Measurements from ENCODE around the gene KCTD5. TPM values are rescaled to one million over a fixed set of nuclear protein-coding genes. Genes with fewer than 3 reads are reported as not detected.

Gene KCTD5
- total RNA-seq, 1 experiment from 2014 or later: 57.7 TPM

- H3K27ac ChIP-seq: no peak overlapping the region
- no peak overlapping the region for H3K4me3 ChIP-seq
- H3K4me1 ChIP-seq (replicated peaks): no peaks in the 10 kb centered on the region
- DNase-seq (ENCODE audit: low read depth in 1 of 2, low spot score in 2 of 2): no peak
- H3K9me3 ChIP-seq (replicated peaks): no peaks in the 10 kb centered on the region
- H3K27me3 ChIP-seq (replicated peaks): no peaks in the 10 kb centered on the region
- H3K36me3 ChIP-seq: no peaks in the 10 kb centered on the region
Observed at GRCh38 chr16:2743007-2743810, 60.9 kb downstream of the KCTD5 start.

DNA sequence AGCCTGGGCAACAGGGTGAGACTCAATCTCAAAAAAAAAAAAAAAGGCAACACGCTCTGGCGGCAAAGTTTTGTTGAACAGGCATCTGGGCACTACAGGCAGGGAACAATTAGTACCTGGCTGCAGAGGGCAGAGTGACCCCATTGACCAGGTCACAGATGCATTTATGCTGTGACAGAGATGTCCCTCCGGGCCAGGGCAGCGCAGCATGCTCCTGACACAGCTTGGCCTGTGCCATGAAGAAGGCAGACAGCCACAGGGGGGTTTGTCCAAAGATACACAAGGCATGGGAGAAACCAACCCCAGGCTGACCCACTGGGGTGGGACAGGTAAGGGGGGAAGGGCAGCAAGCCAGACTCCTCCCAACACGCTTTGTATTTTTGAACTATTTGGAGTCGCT is 62.4 kb downstream of the KCTD5 start:
- Histone ChIP-seq H3K9me3 (replicated peaks) (no peaks in the 10 kb centered on the region), H3K27me3 (replicated peaks) (no peaks in the 10 kb centered on the region), H3K36me3 (no peaks in the 10 kb centered on the region), H3K4me1 (replicated peaks) (no peaks in the 10 kb centered on the region), H3K4me3 (no peak overlapping the region), H3K27ac (no peak overlapping the region)
- DNase-seq (ENCODE audit: low read depth in 1 of 2, low spot score in 2 of 2): no peak

DNA sequence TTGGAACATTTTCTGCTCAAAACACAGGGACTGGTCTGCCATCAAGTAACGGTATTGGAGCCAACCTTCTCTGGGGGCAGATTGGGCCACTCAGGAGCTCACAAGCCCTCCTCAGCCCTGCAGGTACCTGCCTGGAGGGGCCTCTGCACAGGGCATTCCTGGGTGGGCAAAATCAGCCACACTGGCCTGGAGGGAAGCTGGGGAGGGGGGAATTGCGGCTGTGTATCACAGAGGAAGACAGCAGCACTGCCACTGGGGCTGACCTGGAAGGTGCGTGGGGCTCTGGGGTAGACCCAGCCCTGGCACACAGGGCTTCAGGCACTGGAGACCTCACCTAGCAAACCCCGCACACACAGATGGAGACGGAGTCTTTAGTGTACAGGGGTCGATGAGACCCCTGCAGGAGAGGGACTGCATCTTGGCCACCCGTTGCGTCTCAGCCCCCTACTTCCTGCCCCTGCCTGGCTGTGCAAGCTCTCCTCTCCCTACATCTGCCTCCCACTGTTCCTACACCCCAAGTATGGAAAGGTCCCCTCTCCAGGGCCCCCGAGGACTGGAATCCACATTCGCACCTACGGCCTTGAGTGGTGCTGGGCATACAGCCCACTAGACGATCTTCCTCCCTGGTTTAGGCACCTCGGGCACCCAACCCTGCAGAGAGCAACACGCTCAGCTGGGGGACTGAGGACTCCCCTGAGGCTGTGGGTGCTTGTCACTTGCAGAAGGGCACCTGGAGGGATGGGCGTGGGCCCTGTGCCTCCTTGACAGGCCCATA is 63.0 kb downstream of the KCTD5 start:
- Histone ChIP-seq H3K27ac (no peak overlapping the region), H3K4me3 (no peak overlapping the region), H3K9me3 (replicated peaks) (no peaks in the 10 kb centered on the region), H3K4me1 (replicated peaks) (no peaks in the 10 kb centered on the region), H3K36me3 (no peaks in the 10 kb centered on the region), H3K27me3 (replicated peaks) (no peaks in the 10 kb centered on the region)
- no peak for DNase-seq (ENCODE audit: low read depth in 1 of 2, low spot score in 2 of 2)

- H3K4me1 ChIP-seq (replicated peaks): no peaks in the 10 kb centered on the region; the same call in 1 of the 2 replicates
Observed at GRCh38 chr16:2745961-2746360, 63.6 kb downstream of the KCTD5 start.

GRCh38 chr16:2748757-2749455 is 66.6 kb downstream of the KCTD5 start:
- Histone ChIP-seq H3K27me3 (replicated peaks) (no peaks in the 10 kb centered on the region), H3K9me3 (replicated peaks) (no peaks in the 10 kb centered on the region; the same call in 1 of the 2 replicates), H3K27ac (no peak overlapping the region), H3K36me3 (peaks cover 22% of the 10 kb centered on the region), H3K4me1 (replicated peaks) (peaks cover 10% of the 10 kb centered on the region), H3K4me3 (no peak overlapping the region)
- DNase-seq (ENCODE audit: low read depth in 1 of 2, low spot score in 2 of 2): no peak

More at GRCh38 chr16:2745961-2746360, 63.6 kb downstream of the KCTD5 start:
- no peak for DNase-seq (ENCODE audit: low read depth in 1 of 2, low spot score in 2 of 2)
- Histone ChIP-seq H3K27me3 (replicated peaks) (no peaks in the 10 kb centered on the region), H3K27ac (no peak overlapping the region), H3K9me3 (replicated peaks) (no peaks in the 10 kb centered on the region), H3K36me3 (no peaks in the 10 kb centered on the region; the same call in 1 of the 2 replicates), H3K4me3 (no peak overlapping the region)

GRCh38 chr16:2749476-2749875 is 67.2 kb downstream of the KCTD5 start:
- Histone ChIP-seq H3K36me3 (peaks cover 28% of the 10 kb centered on the region), H3K9me3 (replicated peaks) (no peaks in the 10 kb centered on the region; the same call in 1 of the 2 replicates), H3K27me3 (replicated peaks) (no peaks in the 10 kb centered on the region), H3K4me1 (replicated peaks) (peaks cover 12% of the 10 kb centered on the region), H3K4me3 (no peak overlapping the region), H3K27ac (no peak overlapping the region)
- no peak for DNase-seq (ENCODE audit: low read depth in 1 of 2, low spot score in 2 of 2)

DNA sequence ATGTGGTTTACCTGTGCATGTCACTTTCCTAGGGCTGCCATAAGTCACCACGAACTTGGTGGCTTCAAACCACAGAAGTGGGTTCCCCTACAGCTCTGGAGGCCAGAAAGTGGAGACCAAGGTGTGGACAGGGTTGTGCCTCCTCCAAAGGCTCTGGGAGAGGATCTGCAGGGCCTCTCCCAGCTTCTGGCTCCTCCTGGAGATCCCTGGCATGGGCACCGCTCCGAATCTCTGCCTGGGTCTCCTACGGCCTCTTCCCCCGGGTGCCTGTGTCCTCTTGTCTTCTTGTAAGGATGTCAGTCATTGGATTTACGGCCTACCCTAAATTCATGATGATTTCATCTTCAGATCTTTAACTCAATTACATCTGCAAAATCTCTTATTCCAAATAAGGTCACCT is 67.6 kb downstream of the KCTD5 start:
- no peak overlapping the region for H3K27ac ChIP-seq
- peaks cover 32% of the 10 kb centered on the region for H3K36me3 ChIP-seq
- peaks cover 17% of the 10 kb centered on the region for H3K4me1 ChIP-seq (replicated peaks)
- H3K9me3 ChIP-seq (replicated peaks): no peaks in the 10 kb centered on the region; the same call in 1 of the 2 replicates
- H3K4me3 ChIP-seq: no peak overlapping the region
- DNase-seq (ENCODE audit: low read depth in 1 of 2, low spot score in 2 of 2): no peak
- no peaks in the 10 kb centered on the region for H3K27me3 ChIP-seq (replicated peaks)

GRCh38 chr16:2751577-2752034 is 69.3 kb downstream of the KCTD5 start:
- H3K4me3 ChIP-seq: peak overlapping the region; percentile 95
- H3K9me3 ChIP-seq (replicated peaks): no peaks in the 10 kb centered on the region; the same call in 1 of the 2 replicates
- H3K27me3 ChIP-seq (replicated peaks): no peaks in the 10 kb centered on the region
- peaks cover 17% of the 10 kb centered on the region for H3K4me1 ChIP-seq (replicated peaks)
- peaks cover 49% of the 10 kb centered on the region for H3K36me3 ChIP-seq
- no peak for DNase-seq (ENCODE audit: low read depth in 1 of 2, low spot score in 2 of 2)
- peak overlapping the region; percentile 99 for H3K27ac ChIP-seq

DNA sequence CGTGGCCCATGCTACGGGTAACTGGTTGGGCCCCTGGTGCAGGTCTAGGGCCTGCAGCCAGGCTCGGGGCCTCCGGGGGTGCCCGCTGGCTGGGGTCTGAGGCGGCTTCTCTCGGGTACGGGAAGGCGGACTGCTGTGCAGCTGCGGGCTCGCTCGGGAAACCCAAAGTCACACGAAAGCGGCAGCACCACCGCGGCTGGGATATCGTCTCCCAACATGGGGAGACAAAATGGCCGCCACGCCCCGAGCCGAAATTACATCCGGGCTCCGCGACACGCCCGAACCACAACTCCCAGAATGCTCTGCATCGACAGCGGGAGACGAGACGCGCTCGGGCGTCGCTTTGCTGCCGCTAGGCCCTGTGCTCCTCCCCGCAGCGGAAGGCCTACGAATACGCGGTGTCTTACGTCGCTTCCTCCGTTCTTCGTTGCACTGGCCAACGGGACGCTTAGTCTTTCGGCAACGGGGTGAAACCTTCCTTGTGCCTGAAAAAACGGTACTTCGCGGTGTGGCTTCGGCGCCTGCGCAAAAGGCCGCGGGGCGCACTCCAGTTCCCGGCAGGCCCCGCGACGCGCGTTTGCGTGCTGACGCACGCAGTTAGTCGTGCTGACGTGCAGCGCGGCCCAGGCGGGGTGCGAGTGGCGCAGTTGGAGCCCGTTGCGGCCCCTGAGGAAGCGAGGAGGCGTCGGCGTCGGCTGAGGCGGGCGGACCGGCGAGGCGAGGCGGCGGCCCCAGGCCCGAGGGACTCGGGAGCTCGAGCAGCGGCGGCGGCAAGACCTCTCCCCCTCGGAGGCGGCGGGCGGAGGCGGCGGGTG is 69.9 kb downstream of the KCTD5 start, which contains the start of gene SRRM2:
Gene SRRM2 (plus strand): TSS at position 604 of the 815 bp plus-strand sequence. CDS start 3,727 bp downstream, outside the sequence.
- peak; percentile 95 to 99 for DNase-seq (ENCODE audit: low read depth in 1 of 2, low spot score in 2 of 2)
- Histone ChIP-seq H3K27me3 (replicated peaks) (no peaks in the 10 kb centered on the region), H3K4me3 (peak within 1 kb of the TSS; percentile 95), H3K36me3 (peaks cover 55% of the 10 kb centered on the region), H3K27ac (peak within 1 kb of the TSS; percentile 99), H3K4me1 (replicated peaks) (peaks cover 17% of the 10 kb centered on the region), H3K9me3 (replicated peaks) (no peaks in the 10 kb centered on the region; the same call in 1 of the 2 replicates)

DNA sequence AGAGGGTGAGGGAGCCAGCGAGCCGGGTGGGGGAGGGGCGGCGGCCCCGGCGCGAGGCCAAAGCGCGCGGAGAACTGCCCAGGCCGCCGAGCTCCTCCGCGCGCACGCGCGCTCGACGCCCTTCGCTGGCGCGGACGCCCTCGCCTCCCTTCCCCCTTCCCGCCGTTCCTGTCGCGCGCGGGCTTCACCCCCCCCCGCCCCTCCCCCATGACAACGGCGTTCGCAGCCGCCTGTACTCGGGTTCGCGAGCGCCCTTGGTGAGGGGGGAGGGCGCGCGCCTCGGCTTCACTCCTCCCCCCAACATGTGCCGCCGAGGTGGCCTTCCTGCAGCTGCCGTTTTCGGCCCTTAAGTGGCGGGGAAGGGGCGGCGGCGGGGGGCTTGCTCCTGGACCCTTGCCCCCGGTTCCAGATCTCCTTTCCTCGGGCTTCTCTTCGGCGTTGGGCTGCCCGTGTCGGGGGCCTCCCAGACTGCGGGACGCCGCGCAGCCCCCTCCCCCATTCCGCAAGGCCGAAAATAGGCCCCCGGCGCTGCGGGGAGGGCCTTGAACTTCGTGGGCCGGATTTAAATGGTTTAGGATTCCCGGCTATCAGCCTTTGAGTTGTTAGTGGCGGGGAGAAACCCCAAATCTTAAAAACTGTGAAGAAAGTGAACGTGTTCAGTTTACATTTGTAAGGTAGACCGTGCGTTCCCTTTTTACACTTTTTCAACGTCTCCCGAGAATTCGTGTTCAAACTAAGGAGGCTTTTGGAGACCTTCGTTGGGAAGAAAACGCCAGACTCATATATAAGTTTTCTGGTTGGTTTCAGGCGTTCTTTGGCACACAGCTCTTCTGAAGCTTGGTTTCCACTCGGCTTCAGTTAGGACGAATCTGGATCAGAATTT is 70.8 kb downstream of the KCTD5 start:
- H3K4me1 ChIP-seq (replicated peaks): peaks cover 17% of the 10 kb centered on the region
- H3K9me3 ChIP-seq (replicated peaks): no peaks in the 10 kb centered on the region; the same call in 1 of the 2 replicates
- H3K4me3 ChIP-seq: peak overlapping the region; percentile 95
- no peaks in the 10 kb centered on the region for H3K27me3 ChIP-seq (replicated peaks)
- peaks cover 64% of the 10 kb centered on the region for H3K36me3 ChIP-seq
- peak in 1 of 2 experiments; percentile 85 for DNase-seq (ENCODE audit: low read depth in 1 of 2, low spot score in 2 of 2)
- H3K27ac ChIP-seq: peak overlapping the region; percentile 99

DNA sequence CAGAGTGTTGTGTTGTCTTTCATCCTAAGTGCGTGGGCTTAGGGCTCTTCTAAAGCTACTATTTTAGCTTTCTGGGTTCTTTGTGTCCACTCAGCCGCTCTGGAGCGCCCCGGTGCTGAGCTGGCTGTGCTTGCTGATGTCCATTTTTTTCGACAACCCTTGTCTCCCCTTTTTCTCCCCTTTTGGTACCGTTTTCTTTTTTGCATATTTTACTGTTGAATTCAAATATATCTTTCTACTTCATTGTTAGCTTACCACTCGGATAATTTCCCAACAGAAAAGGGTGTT is 71.4 kb downstream of the KCTD5 start:
- no peak for DNase-seq (ENCODE audit: low read depth in 1 of 2, low spot score in 2 of 2)
- peaks cover 70% of the 10 kb centered on the region for H3K36me3 ChIP-seq
- H3K4me1 ChIP-seq (replicated peaks): peaks cover 17% of the 10 kb centered on the region
- peak overlapping the region; percentile 95 for H3K4me3 ChIP-seq
- peak overlapping the region; percentile 99 for H3K27ac ChIP-seq
- H3K9me3 ChIP-seq (replicated peaks): no peaks in the 10 kb centered on the region; the same call in 1 of the 2 replicates
- H3K27me3 ChIP-seq (replicated peaks): no peaks in the 10 kb centered on the region

DNA sequence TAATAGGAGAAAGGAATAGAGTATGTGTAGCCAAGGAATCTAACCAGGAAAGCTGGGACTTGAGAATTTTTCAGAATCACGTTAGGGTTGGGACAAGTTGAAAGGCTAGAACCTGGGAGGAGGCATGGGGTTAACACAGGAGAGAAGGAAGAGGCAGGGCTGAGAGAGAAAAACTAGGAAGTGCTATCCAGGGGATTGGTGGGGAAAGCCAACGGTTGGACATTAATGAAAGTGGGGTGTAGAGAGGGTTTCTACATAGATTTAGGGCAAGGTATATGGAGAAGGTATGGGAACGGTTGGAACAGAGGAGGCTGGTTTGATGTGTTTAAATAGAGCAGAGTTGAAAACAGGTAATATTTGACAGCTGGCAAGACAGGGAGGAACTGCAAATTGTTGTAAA is 72.8 kb downstream of the KCTD5 start:
- Histone ChIP-seq H3K4me3 (no peak overlapping the region), H3K36me3 (peaks cover 84% of the 10 kb centered on the region), H3K27ac (no peak overlapping the region)

More for the DNA sequence above, 72.8 kb downstream of the KCTD5 start:
- Histone ChIP-seq H3K4me1 (replicated peaks) (peaks cover 17% of the 10 kb centered on the region), H3K27me3 (replicated peaks) (no peaks in the 10 kb centered on the region), H3K9me3 (replicated peaks) (no peaks in the 10 kb centered on the region; the same call in 1 of the 2 replicates)
- DNase-seq (ENCODE audit: low read depth in 1 of 2, low spot score in 2 of 2): no peak
